ENCODE measurements around the gene PDIA6. TPM values are rescaled to one million over a fixed set of nuclear protein-coding genes. Genes with fewer than 3 reads are reported as not detected.
A peak's percentile ranks its signal among the peaks of the same experiment; 100 is the strongest.
"Not testable (repeated sequence)": the region's sequence is repeated elsewhere in the genome, so short reads cannot be mapped to it uniquely, and the experiment has no call there.

Gene PDIA6
- total RNA-seq, 1 donor from 2014 or later = 225 TPM

DNA sequence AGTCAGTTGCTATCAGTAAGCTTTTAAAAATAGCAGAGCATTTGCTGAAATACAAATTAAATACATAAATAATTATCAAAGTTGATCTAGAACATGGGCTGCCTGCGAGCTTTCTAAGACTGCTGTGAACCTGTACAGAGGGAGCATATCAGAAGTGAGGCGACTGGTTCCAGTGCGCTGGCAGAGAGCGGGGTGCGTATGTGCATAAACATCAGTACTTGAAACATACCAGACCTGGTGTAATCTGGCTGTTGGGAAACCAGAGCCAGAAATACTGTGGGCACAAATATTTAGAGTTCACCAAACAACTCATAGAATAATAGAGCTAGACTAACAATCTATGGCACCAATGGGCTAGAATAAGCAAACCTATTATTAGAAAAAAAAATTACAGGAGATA is 27.3 kb downstream of the PDIA6 start:
- ATAC-seq (no peak), DNase-seq (ENCODE audit: low spot score) (no peak)

DNA sequence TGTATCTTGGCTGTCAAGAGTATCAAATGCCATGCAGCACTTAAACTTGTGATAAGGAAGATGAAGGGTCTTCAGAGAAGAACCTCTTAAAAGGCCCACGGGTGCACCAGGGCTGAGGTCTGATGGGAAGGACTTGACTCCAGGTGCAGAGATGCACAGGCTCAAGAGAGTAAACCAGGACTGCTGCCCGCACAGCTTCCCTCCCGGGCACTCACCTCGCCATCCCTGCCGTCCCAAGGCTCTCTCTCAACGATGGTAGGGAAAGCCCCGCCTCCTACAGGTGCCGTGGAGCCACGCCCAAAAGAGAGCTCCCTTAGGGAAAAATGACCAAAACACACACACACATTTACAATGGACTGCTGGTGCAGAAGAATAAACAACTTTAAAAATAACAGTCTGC is 27.9 kb downstream of the PDIA6 start:
- DNase-seq (ENCODE audit: low spot score) = no peak
- no peak for ATAC-seq

DNA sequence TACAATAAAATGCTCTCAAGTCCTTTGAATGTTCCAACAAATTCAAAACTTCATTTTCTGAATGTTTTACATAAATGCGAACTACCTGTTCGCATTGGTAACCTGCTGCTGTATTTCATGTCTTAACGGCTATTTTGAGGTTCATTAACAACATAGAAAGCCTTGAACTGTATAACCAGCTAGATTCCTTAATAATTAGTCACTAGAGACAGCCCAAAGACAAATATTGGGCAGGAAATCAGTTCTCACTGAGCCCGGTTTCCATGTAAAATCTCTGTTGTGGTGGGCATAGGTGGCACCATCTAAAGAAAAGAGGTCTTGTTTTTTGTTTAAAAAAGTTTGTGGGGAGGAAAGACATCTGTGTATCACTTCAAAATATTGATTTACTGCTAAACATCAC is 29.2 kb downstream of the PDIA6 start:
- ATAC-seq (no peak), DNase-seq (ENCODE audit: low spot score) (no peak)

DNA sequence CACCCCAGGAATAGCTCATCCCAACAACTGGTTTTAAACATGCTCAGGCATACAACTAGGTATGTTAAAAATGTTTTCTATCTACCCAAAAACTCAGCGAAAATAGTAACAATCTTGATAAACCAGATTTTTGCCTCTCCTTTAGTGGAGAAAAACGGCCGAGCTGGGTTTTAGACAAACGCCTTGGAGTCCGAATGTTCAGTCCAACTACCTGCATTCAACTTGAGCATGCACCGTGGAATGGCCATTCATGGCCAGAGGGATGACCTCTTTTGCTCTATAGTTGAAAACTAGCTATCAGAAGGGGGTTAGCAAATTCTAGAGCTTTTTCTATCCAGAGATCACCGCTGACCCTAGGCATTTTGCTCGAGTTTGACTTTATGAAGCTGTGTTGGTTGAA is 30.8 kb downstream of the PDIA6 start:
- DNase-seq (ENCODE audit: low spot score) = no peak
- no peak for ATAC-seq

DNA sequence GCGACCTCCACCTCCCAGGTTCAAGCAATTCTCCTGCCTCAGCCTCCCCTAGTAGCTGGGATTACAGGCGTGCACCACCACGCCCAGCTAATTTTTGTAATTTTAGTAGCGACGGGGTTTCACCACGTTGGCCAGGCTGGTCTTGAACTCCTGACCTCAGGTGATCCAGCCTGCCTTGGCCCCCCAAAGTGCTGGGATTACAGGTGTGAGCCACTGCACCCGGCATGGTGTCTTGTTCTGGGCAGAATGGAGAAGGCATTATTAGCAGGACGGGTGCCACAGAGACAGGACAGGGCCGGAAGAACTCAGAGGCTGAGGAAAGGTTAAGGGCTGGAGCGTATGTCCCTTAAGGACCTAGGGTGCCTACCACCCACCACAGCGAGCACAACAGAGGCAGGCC is 31.8 kb downstream of the PDIA6 start:
- not testable (repeated sequence) for DNase-seq (ENCODE audit: low spot score); ATAC-seq

DNA sequence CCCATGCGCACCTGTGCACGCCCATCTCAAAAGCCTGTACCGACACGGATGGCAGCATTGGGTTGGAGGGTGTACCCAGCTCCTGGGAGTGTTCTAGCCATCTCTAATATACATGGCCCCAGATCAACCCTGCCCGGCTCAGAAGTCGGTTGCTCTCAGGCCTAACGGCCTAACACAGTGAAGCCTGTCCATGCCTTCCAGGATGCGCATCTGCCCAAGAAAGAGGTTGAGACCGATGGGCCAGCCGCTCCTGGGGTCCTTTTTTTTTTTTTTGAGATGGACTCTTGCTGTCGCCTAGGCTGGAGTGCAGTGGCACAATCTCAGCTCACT is 32.1 kb downstream of the PDIA6 start:
- DNase-seq (ENCODE audit: low spot score) (no peak), ATAC-seq (no peak)

DNA sequence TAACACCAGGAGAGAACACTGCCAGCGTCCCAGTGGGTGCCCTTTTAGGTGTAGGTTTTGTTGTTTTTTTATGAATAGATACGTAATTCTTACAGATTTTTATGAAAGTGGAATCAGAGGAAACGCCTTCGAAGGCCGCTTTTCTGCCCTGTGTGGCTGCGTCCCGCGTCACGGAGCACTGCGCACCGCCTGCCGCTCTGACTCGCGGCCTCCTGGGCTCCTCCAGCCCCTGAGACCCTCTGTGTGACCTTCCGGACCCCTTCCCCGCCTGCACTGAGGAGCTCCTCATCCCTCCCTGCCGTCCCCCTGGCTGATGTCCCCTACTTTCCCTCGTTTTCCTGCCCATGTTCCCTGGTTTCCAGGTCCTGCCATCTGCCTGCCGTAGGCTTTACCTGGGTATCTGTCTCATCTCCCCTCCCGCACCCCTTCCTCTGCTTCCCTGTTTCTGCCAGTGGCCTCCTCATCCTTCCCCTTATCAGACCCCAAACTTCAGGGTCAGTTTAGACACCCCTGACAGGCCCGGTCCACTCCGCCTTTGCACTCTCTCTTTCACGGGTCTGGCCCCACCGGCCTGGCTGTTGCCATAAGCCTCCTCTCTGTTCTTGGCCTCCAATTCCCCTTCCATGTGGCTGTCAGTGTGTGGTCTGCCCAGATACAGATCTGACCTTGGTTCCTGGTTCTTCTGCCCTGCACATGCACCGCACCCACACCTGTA is 32.7 kb downstream of the PDIA6 start:
- ATAC-seq (no peak), DNase-seq (ENCODE audit: low spot score) (peak; percentile 37)

DNA sequence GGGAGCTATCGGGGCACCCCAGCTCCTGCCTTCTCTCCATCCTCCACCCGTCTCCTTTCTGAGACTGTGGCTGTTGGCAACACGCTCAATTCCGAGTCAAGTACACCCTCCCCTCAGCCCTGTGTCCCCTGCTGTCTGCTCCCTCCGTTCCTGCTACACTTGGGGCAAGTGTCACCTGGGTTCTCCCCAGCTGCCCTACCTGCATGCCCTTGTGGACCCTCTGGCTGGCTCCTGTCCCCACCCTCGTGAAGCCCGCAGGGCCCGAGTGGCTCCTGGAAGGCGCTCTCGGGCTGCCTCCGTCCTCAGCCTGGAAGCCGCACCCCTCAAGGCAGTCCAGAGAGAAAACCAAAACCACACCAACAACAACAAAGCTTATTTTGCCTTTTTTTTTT is 33.9 kb downstream of the PDIA6 start:
- DNase-seq (ENCODE audit: low spot score) = peak; percentile 34
- ATAC-seq = no peak

DNA sequence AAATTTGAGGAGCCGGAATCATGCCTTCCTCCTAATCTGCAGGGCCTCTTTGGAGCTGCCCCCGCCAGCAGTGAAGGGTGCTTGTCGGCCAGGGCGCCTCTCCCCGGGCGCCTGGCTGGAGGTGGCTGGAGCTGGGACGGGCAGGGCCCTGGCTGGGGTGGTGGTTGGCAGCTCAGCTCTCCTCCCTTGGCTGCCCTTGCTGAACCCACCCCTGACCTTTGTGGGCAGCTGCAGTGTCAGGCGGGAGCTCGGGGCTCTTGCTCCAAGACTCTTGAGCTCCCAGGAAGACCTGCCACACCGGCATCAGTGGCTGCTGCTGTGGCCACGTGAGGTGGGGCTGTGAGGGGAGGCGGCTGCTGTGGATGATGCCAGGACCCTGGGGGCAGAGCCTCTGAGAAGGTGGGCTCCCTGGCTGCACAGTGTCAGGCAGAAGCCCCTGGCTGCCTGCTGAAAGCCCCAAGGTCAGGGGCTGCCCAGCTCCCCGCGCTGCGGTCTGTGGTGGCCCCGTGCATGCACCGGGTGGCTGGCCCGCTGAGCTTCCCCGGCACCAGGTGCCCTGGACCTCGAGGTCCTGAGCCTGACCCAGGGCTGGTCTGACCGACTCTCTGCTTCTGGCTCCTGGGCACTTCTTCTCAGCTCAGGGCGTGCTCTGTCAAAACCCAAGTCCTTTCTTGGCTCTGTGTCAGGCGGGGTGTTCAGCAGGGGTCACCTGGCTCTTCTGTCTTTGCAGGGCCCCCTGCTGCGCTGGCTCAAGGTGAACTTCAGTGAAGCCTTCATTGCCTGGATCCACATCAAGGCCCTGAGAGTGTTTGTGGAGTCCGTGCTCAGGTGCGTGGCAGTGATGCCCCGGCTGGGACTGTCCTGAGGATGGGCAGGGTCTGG is 34.5 kb downstream of the PDIA6 start:
- peak; percentile 57 for ATAC-seq
- no peak for DNase-seq (ENCODE audit: low spot score)

DNA sequence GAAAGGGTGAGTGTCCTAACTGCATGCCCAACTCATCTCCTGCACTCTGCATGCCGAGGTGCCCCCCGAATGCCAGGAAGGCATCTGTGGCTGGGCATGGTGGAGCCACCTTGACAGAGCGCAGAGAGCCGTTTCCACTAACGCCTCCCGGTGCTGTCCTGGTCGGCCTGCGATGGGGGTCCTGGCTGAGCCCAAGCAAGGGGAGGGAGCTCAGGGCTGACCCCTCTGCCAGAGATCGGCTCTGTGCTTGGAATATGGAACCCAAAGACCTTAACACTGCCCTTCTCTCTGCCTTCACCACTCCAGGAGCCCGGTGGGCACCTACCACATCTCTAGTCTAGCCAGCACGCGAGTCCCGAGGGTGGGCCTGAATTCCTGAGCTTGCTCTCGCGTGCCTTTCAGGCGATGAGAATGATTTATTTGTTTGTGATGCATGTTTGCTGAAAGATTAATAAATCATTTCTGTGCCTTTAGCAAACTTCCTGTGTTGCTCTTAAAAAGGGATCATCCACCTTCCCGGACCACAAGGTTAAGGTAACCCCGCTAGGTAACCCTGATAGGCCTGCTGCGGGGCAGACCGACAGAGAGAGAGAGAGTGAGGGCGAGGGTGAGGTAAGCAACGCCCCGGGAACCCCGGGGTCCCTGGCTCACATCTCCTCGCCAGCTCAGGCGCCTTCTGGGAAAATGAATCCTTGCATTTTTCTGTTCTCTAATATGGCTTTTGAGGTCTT is 35.3 kb downstream of the PDIA6 start:
- no peak for ATAC-seq
- no peak for DNase-seq (ENCODE audit: low spot score)

DNA sequence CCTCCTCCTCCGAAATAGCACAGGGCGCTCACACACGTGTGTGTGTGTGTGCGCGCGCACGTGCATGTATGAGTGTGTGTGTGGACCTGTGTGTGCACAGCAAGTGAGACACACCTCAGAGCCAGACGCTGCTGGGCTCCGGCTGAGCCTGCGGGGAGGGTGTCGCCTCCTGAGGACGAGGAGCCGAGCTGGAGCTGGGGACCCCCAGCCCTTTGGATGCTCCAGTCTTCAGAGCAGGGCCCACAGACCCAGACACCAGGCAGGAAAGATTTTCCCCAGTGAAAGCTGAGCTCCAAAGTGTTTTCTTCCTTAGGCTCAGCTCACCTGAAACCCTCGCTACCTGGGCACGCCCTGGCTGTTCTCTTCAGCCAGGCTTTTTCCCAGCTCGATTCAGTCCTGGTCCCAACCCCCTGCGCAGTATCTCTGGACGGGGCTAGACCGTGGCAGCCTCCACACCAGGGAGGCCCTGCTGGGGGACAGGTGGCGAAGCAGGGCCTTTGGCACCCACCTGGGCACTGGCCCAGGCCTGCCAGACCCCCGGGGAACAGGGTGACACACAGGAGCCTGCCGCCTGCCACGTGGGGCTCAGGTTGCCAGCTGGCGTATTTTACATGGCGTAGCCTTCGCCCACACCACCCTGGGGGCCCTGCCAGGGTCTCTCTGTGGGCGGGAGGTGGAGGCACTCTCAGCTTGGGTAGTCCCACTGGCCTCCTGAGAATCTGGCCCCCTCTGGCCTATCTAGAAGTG is 36.2 kb downstream of the PDIA6 start:
- no peak for DNase-seq (ENCODE audit: low spot score)
- no peak for ATAC-seq

DNA sequence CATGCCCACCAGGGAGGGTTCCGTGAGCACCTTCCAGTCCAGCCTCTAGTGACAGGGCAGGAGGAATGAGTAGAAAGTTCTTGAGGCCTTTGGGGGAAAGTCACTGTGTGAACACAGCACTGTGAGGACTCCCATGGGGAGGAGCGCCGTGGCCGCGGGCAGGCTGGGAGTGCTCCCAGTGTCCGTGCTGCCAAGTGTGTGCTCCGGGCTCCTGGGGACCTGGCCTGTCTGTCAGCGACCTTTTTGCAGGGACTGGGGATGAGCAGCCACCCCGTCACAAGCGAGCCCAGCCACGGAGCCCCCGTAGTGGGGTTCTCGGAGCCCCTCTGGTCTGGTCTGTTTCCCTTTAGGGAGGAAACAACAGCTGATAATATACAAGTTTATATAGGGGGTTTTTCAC is 36.8 kb downstream of the PDIA6 start:
- DNase-seq (ENCODE audit: low spot score) (no peak), ATAC-seq (no peak)

DNA sequence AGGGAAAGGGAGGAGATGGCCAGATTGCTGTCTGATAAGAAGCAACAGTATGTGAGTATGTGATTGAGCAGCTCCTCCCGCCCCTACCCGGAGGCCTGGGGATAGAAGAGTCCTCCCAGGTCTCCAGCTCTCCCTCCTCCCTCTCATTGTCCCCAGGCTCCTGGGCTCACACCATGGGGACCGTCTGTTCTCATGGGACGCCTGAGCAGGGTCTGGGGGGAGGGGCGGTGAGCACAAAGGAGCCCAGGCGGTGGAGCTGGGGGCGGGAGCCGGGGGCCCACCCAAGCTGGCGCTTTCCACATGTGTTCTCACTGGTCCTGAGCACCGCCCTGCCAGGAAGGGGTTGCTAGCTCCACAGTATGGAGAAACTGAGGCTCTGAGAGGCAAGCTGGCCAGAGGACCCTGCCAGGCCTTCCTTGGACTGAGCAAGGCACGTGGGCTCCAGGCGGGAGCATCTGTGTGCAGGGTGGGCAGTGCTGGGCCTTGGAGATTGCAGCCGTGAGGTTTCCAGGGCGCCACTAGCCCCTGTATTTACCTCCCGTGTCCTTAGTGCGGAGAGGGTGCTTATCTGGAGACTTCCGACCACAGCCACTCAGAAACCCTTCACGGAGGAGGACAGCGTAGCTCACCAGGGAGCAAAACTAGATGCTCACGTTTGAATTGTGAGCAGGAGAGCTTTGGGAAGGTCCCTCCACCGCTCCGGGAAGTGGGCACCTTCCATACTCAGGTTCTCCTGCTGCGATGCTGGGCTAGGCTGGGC is 37.4 kb downstream of the PDIA6 start:
- no peak for DNase-seq (ENCODE audit: low spot score)
- no peak for ATAC-seq

DNA sequence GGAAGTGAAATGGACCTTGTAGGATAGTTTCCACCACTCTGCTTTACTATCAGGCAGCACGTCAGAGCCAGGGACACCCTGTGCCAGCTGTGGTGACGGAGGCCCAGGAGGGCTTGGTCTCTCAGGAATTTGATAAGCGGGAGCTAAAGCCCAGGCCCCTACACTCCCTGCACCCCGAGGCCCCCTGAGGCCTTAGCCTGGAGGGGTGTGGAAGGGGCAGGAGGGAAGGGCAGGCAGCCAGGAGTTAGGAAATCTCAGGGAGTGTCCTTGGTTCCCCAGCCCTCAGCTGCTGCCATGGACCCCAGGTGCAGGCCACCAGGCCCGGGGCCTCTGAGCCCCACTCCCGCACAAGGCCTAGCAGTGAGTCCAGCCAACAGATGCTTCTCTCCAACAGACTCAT is 38.2 kb downstream of the PDIA6 start:
- DNase-seq (ENCODE audit: low spot score) = no peak
- ATAC-seq = no peak

DNA sequence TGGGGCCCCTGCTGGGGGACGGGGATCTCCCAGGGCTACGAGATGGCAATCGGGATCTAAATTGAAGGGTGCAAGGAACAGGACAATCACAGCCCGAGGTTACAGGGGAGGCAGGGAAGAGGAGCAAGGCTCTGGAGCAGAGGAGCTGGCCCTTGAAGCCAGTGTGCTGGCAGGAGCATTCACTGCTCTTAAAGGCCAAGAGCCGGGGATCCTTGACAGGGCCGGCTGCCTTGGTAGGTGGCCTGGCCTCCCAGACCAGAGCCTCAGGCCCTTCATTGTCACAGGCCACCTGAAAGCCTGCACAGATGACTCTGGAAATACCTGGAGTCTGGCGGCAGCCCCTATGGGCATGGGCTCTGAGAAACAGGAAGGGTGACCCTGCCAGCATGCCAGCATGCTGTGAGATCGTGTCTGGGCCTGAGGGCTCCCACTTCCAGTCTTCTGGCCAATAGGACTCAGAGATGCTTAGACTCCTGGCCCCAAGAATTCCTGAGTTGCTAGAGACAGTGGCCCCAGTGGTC is 38.7 kb downstream of the PDIA6 start:
- DNase-seq (ENCODE audit: low spot score) (no peak), ATAC-seq (no peak)

DNA sequence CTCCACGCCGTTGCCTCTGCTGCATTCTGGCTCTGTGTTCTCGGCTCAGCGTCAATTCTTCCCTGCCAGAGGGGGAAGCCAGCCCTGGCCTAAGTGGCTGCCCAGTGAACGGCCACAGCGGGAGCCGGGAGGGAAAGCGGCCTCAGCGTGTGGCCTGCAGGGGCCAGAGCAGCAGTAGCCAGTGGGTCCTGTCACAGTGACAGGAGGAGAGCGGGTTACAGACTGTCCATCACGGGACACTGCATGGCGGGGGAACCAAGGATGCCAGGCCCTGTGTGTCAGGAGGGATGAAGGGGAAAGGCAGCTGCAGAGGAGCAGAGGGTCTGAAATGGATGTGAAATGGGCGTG is 39.7 kb downstream of the PDIA6 start:
- DNase-seq (ENCODE audit: low spot score) (no peak), ATAC-seq (no peak)

DNA sequence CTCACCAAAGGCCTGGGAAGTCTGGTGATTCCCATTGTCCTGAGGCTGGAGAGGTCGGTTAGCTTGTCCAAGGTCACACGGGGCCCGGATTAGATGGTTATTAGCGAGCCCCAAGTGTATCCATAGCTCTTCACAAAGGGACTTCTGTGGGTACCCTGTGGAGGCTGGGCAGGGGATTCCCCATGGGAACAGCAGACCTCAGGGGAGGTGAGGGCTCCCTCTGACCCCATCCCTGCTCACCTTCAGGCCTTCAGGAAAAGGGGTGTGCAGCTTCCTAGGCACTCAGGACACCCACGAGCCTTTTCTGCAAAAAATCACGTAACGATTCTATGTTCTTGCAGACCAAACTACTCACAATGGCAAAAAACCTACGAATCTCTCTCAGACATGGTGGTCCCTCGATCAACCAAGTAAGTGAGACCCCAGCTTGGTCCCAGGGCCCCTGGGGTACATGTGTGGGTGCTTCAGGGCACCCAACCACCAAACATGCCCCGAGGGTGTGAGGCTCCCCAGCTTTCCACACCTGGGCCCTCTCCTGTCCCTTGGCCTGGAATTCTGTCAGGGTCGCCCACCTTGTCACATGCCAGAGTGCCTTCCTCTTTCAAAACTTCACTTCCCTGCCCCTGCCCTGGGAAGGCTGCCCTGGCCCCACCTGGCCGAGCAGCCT is 40.3 kb downstream of the PDIA6 start:
- no peak for ATAC-seq
- no peak for DNase-seq (ENCODE audit: low spot score)

DNA sequence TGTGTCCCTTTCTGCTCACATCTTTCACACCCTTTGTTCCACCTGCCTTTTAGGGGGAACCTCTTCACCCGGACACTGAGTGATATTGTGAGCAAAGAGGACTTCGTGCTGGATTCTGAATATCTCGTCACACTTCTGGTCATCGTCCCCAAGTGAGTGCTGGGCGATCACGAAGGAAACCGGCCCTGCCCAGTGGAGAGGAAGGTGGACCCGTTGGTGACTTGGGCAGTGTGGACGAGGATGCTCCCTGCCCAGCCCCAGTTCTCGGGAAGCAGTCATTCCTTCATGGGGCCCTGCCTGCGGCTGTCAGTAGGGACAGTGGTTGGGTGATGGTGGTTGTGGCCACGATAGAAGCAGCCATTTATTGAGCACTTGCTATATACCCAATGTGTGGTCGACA is 40.8 kb downstream of the PDIA6 start:
- DNase-seq (ENCODE audit: low spot score) (no peak), ATAC-seq (no peak)

DNA sequence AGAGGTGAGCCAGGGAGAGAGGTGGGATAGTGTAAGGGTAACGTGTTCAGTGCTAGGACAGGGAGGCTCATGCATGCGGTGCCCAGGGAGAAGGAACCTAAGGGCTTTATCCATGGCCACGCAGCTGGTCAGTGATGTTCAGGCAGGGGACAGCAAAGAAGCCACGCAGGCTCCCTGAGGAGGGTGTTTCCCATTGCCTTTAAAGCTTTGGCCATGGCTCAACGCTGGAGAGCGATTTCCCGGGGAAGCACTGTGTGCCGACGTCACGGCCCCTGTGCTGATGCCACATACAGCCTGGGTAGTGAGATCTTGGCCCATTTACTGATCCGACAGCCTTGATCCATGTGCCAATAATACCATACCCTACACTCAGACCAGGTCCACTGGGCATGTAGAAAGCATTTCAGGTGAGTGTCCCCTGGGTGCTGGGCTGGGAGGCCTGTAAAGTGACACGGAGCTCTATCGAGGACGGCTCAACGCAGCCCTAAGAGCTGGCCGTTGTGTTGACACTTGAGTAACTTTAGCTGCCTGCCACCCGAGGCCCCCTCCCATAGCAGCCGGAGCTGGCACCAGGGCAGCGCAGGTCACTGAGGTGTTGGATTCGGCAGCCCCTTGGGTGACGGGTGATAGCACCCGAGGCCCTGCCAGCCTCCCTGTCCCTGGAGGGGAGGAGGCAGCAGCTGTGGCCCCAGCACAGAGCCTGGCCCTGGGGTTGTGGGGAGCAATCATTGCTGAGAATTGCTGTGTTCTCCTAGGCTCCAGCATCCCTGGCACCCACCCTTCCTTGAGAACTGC is 41.4 kb downstream of the PDIA6 start:
- DNase-seq (ENCODE audit: low spot score) = no peak
- ATAC-seq = no peak
